ENCODE measurements around the gene KCNT2. TPM values are rescaled to one million over a fixed set of nuclear protein-coding genes. Genes with fewer than 3 reads are reported as not detected.

Gene KCNT2
- total RNA-seq, 1 experiment from 2014 or later, result 9.1 TPM

DNA sequence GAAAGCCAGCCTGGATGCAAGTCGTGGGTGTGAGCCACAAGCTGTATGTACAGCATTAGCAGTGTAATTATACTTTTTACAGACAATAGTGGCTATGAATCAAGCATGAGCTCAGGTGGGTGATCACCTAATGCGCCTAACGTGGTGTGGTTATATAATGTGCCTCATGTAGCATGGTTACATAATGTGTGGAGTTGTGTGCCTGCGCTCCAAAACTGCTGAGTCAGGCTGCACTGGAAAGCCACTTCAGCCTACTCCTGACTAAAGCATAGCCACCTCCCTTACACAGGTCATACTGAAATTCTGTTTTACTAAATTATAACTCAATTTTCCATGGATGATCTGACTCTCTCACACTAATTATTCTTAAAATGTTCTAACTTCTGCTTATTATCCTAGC lies 69.8 kb downstream of the KCNT2 start:
- WGBS (ENCODE audit: extremely low coverage, insufficient read length, low lambda C conversion rate), result no CpG with 5 or more reads among the region's 4 CpGs
- no peak overlapping the region for H3K18ac ChIP-seq (ENCODE audit: insufficient read length, low read depth, low read length)
- Mint-ChIP-seq H3K36me3 (ENCODE audit: insufficient read depth in 1 of 3, low read depth in 3 of 3) (peaks cover 49 to 65% (median 61%) of the 10 kb centered on the region in 3 experiments), H3K27ac (no peak overlapping the region), H3K27me3 (ENCODE audit: low read depth) (peaks cover 2% of the 10 kb centered on the region), H3K9me3 (peaks cover 45 to 55% of the 10 kb centered on the region in 2 experiments), H3K4me3 (no peak overlapping the region), H3K4me1 (peaks cover 0 to under 1% of the 10 kb centered on the region in 2 experiments; a peak in 2 of 4 replicates)
- H3K56ac ChIP-seq (ENCODE audit: insufficient read length, low read depth, low read length), result no peak overlapping the region
- no peaks in the 10 kb centered on the region for H4K20me1 ChIP-seq (ENCODE audit: control insufficient read depth, insufficient read depth, insufficient read length)
- no peak overlapping the region for H3K23ac ChIP-seq (ENCODE audit: insufficient read length, low read depth, low read length)
- no peak overlapping the region for H2BK20ac ChIP-seq (ENCODE audit: low read depth, low read length, poor library complexity, severe bottlenecking)
- no peak overlapping the region for H2BK120ac ChIP-seq (ENCODE audit: low read depth, low read length, poor library complexity, severe bottlenecking)
- H2AK5ac ChIP-seq (ENCODE audit: insufficient read length, low read length), result no peak overlapping the region
- no peak overlapping the region for H4K5ac ChIP-seq (ENCODE audit: insufficient read length, low read depth, low read length)
- H3K23me2 ChIP-seq (ENCODE audit: insufficient read length, low read depth, low read length, poor library complexity, severe bottlenecking), result no peaks in the 10 kb centered on the region
- DNase-seq, result no peak
- TF ChIP-seq, protein P1, sequence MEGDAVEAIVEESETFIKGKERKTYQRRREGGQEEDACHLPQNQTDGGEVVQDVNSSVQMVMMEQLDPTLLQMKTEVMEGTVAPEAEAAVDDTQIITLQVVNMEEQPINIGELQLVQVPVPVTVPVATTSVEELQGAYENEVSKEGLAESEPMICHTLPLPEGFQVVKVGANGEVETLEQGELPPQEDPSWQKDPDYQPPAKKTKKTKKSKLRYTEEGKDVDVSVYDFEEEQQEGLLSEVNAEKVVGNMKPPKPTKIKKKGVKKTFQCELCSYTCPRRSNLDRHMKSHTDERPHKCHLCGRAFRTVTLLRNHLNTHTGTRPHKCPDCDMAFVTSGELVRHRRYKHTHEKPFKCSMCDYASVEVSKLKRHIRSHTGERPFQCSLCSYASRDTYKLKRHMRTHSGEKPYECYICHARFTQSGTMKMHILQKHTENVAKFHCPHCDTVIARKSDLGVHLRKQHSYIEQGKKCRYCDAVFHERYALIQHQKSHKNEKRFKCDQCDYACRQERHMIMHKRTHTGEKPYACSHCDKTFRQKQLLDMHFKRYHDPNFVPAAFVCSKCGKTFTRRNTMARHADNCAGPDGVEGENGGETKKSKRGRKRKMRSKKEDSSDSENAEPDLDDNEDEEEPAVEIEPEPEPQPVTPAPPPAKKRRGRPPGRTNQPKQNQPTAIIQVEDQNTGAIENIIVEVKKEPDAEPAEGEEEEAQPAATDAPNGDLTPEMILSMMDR (conservative IDR thresholded peaks at IDR 0.05), result no peak
- H3K14ac ChIP-seq (ENCODE audit: insufficient read depth, low read length), result no peak overlapping the region
- no peaks in the 10 kb centered on the region for H3K4me1 ChIP-seq (ENCODE audit: insufficient read depth, low read length)
- no peak overlapping the region for H3T11ph ChIP-seq (ENCODE audit: low read length)
- no peak overlapping the region for H2BK12ac ChIP-seq (ENCODE audit: insufficient read length, low read depth, low read length)
- H2BK5ac ChIP-seq (ENCODE audit: insufficient read length, low read length), result no peak overlapping the region
- peaks cover 3% of the 10 kb centered on the region; the same call in 1 of the 2 replicates for H3K79me2 ChIP-seq (ENCODE audit: insufficient read depth, low read length)
- no peaks in the 10 kb centered on the region for H3K27me3 ChIP-seq (ENCODE audit: insufficient read depth, low read length)
- H2AFZ ChIP-seq (ENCODE audit: low read length), result no peak overlapping the region
- H2BK15ac ChIP-seq (ENCODE audit: low read depth, low read length), result no peak overlapping the region
- H3K9me3 ChIP-seq (ENCODE audit: control insufficient read depth, low read depth, low read length), result peaks cover 38% of the 10 kb centered on the region
- H4K91ac ChIP-seq (ENCODE audit: insufficient read length, low read depth, low read length), result no peak overlapping the region
- H3K4me2 ChIP-seq (ENCODE audit: insufficient read depth, insufficient read length, low read length), result no peak overlapping the region
- H3K4ac ChIP-seq (ENCODE audit: low read depth, low read length), result no peak overlapping the region
- peaks cover 3% of the 10 kb centered on the region for H3K79me1 ChIP-seq (ENCODE audit: insufficient read depth, low read depth, low read length, poor library complexity, severe bottlenecking)
- no peak overlapping the region for H4K8ac ChIP-seq (replicated peaks; ENCODE audit: insufficient read length, low read depth, low read length)
- H3K27ac ChIP-seq (ENCODE audit: insufficient read length, low read depth, low read length), result no peak overlapping the region
- no peak overlapping the region for H3K9ac ChIP-seq (ENCODE audit: extremely low read depth, insufficient read length, low read length)

Data from H9 (cell line).